AG04450 (cell line): ENCODE data around the gene SLCO3A1. TPM values are rescaled to one million over a fixed set of nuclear protein-coding genes. Genes with fewer than 3 reads are reported as not detected.

ENCODE experiments used
- CTCF ChIA-PET: fragments of 300-600, 350-600 bp; formaldehyde crosslinking; extraction: SDS; loops from one replicate; lab custom pipeline; 2022; ENCODE audit warnings: antibody characterized with exemption, inconsistent platforms; lab: Charles Lee
- POLR2A ChIA-PET: fragments of 350-600 bp; formaldehyde crosslinking; extraction: SDS; loops from one replicate; lab custom pipeline; 2021; ENCODE audit warnings: antibody characterized with exemption, inconsistent platforms; lab: Yijun Ruan, JAX
- DNase-seq: peaks from one replicate; pipeline ENCODE4 v3.0.0-alpha.2; 2011; ENCODE audit warnings: low read depth, low spot score
- H3K27ac ChIP-seq: one replicate; pipeline ENCODE4 v1.5.1; 2012; ENCODE audit warnings: low read depth, low read length, control low read depth
- H3K27me3 ChIP-seq: one replicate; pipeline ENCODE4 v1.6.0; 2012; ENCODE audit warnings: low read length; ENCODE audit not compliant: control insufficient read depth, insufficient read depth
- H3K4me3 ChIP-seq: 2 replicates; pipeline ENCODE4 v1.5.1; 2011; ENCODE audit warnings: mild to moderate bottlenecking, low read depth, low read length, control low read depth
- H3K9me3 ChIP-seq: 2 replicates; pipeline ENCODE4 v1.5.1; 2012; ENCODE audit warnings: low read length; ENCODE audit not compliant: control insufficient read depth, insufficient read depth
- CTCF ChIP-seq: IDR thresholded peaks from 2 replicates; pipeline ENCODE4 v1.5.1; 2011; ENCODE audit warnings: low read depth, low read length, control low read depth, inconsistent platforms
- polyA plus RNA-seq: library from polyadenylated mRNA; depleted of rRNA; stranded (reverse); fragments of >200 nt; gene quantifications from 2 replicates; pipeline ENCODE4 v1.2.3, GENCODE V29; 2011

Gene SLCO3A1
- polyA plus RNA-seq, 1 experiment, result 7.6 TPM

GRCh38 chr15:91898843-91899242 is 45.3 kb downstream of the SLCO3A1 start:
- DNase-seq, result no peak
- no peak overlapping the region for H3K4me3 ChIP-seq
- no peak for TF ChIP-seq CTCF
- POLR2A ChIA-PET, result no interaction called here
- no peak overlapping the region for H3K27ac ChIP-seq
- no peaks in the 10 kb centered on the region for H3K27me3 ChIP-seq
- H3K9me3 ChIP-seq, result no peaks in the 10 kb centered on the region
- CTCF ChIA-PET, result no interaction called here

DNA sequence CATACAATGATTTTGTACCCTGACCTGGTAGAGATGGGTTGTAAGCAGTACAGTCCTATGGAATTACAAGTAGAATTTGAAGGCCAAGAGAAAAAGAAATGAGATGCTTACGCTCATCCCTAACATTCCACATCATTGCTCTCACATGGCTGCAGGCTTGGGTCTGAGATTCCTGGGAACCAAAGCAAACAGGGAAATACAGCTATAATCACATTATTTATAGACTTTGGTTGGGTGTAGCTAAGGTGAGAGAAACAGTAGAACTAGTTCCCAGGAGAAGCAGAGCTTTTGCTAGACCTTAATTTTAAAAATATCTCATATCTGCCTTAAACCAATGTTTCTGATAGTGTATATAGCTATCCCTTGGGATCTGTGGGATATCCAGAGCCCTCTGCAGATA is 51.4 kb downstream of the SLCO3A1 start:
- CTCF ChIA-PET, result no interaction called here
- POLR2A ChIA-PET, result no interaction called here
- H3K9me3 ChIP-seq, result no peaks in the 10 kb centered on the region
- DNase-seq, result no peak
- TF ChIP-seq CTCF, result no peak
- no peak overlapping the region for H3K27ac ChIP-seq
- H3K27me3 ChIP-seq, result no peaks in the 10 kb centered on the region
- H3K4me3 ChIP-seq, result no peak overlapping the region

DNA sequence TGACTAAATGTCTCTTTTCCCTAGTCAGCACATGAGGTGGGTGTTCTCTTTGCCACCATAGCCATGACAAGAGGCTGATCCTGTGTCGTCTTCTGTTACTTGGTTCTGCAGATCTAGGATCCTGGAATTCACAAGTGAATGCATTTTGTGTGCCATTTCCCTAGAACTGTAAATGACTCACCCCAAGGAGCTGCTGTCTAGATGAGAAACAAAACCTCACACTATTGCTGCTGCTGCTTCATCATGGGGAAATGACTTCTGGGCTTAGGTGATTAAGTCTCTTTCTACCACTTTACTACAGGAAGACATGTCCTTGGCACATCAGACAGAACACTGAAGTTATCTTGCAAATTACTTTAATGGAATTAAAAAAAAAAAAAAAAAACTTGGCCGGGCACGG is 54.9 kb downstream of the SLCO3A1 start:
- Histone ChIP-seq H3K27ac (no peak overlapping the region), H3K27me3 (no peaks in the 10 kb centered on the region), H3K4me3 (no peak overlapping the region), H3K9me3 (no peaks in the 10 kb centered on the region)
- peak; percentile 8 for DNase-seq
- ChIA-PET POLR2A (no interaction called here), CTCF (no interaction called here)
- TF ChIP-seq CTCF, result no peak

GRCh38 chr15:91909111-91909510 is 55.6 kb downstream of the SLCO3A1 start:
- POLR2A ChIA-PET, result no interaction called here
- Histone ChIP-seq H3K4me3 (no peak overlapping the region), H3K27ac (no peak overlapping the region), H3K27me3 (no peaks in the 10 kb centered on the region), H3K9me3 (no peaks in the 10 kb centered on the region)
- CTCF ChIA-PET, result no interaction called here
- no peak for DNase-seq
- no peak for TF ChIP-seq CTCF

GRCh38 chr15:91909574-91909973 is 56.1 kb downstream of the SLCO3A1 start:
- CTCF ChIA-PET, result no interaction called here

More at GRCh38 chr15:91909574-91909973, 56.1 kb downstream of the SLCO3A1 start:
- Histone ChIP-seq H3K9me3 (no peaks in the 10 kb centered on the region), H3K27ac (no peak overlapping the region), H3K4me3 (no peak overlapping the region), H3K27me3 (no peaks in the 10 kb centered on the region)
- POLR2A ChIA-PET, result no interaction called here
- no peak for TF ChIP-seq CTCF
- DNase-seq, result no peak
